Endothelial cell of umbilical vein (primary cell): ENCODE results near the gene LAMB2. TPM values are rescaled to one million over a fixed set of nuclear protein-coding genes. Genes with fewer than 3 reads are reported as not detected.

Experiments used
- BruUV-seq: library from RNA; stranded (reverse); fragments of 400-500 nt; replicated peaks from 2 replicates; lab custom pipeline; 2021; lab: Mats Ljungman, UMichigan
- CTCF ChIA-PET: fragments of 300-600, 350-600 bp; sonication (Branson Sonifier 250); formaldehyde crosslinking; loops from one replicate; lab custom pipeline; 2021; ENCODE audit warnings: antibody characterized with exemption, inconsistent platforms; lab: Charles Lee
- POLR2A ChIA-PET: fragments of 300-600, 350-600 bp; sonication (Branson Sonifier 250); formaldehyde crosslinking; loops from one replicate; lab custom pipeline; 2021; ENCODE audit warnings: antibody characterized with exemption, inconsistent platforms; lab: Charles Lee
- DNase-seq: peaks from one replicate; pipeline ENCODE4 v3.0.0-alpha.2; 2011; ENCODE audit warnings: low read depth, low spot score
- FAIRE-seq: peaks from 2 replicates; lab custom pipeline; 2011; peaks lifted over from hg19 to GRCh38; lab: Jason Lieb, UNC
- H2AFZ ChIP-seq: 2 replicates; pipeline ENCODE4 v1.6.0; 2012; ENCODE audit warnings: low read depth, low read length, control low read depth, inconsistent platforms
- H3K27ac ChIP-seq: 2 replicates; pipeline ENCODE4 v1.5.1; 2011; ENCODE audit warnings: low read depth, mild to moderate bottlenecking, control low read depth, low read length, moderate library complexity; ENCODE audit not compliant: insufficient read depth
- H3K27me3 ChIP-seq, 2 experiments: 2 replicates each; pipeline versions ENCODE4 v1.6.0 to v1.6.1; 2011; ENCODE audit warnings: low read length in 2 of 2, mixed read lengths in 1 of 2; ENCODE audit not compliant: control insufficient read depth in 2 of 2, insufficient read depth in 2 of 2
- H3K36me3 ChIP-seq, 2 experiments: 2 replicates in 1 of 2; 3 replicates in 1 of 2; pipeline ENCODE4 v1.5.1; 2011; ENCODE audit warnings: low read length in 2 of 2, mild to moderate bottlenecking in 1 of 2, moderate library complexity in 1 of 2; ENCODE audit not compliant: control insufficient read depth in 2 of 2, insufficient read depth in 2 of 2; ENCODE audit errors: extremely low read depth in 1 of 2
- H3K4me1 ChIP-seq: 3 replicates; pipeline ENCODE4 v1.5.1; 2011; ENCODE audit warnings: mild to moderate bottlenecking, low read length; ENCODE audit not compliant: control insufficient read depth, insufficient read depth; ENCODE audit errors: extremely low read depth
- H3K4me2 ChIP-seq: 2 replicates; pipeline ENCODE4 v1.6.1; 2011; ENCODE audit warnings: low read length, control low read depth, mixed read lengths; ENCODE audit not compliant: insufficient read depth
- H3K4me3 ChIP-seq, 3 experiments: fragments of 200-600 bp in 1 of 3; sonication (generic), shearing (Covaris generic) in 1 of 3; replicated peaks in 1 of 3; 2 replicates each; pipeline ENCODE4 v1.5.1; 2011 to 2016; ENCODE audit warnings: control low read depth in 3 of 3, low read length in 3 of 3, mild to moderate bottlenecking in 2 of 3, inconsistent platforms in 1 of 3, low read depth in 1 of 3, moderate library complexity in 1 of 3; ENCODE audit not compliant: insufficient read depth in 1 of 3
- H3K79me2 ChIP-seq: 2 replicates; pipeline ENCODE4 v1.6.0; 2012; ENCODE audit warnings: low read length, inconsistent platforms; ENCODE audit not compliant: control insufficient read depth, insufficient read depth
- H3K9ac ChIP-seq: replicated peaks from 2 replicates; pipeline ENCODE3; 2011; ENCODE audit warnings: low read length, control low read depth; ENCODE audit not compliant: insufficient read depth; ENCODE audit errors: extremely low read depth
- H3K9me1 ChIP-seq: replicated peaks from 3 replicates; pipeline ENCODE4 v1.6.0; 2011; ENCODE audit warnings: mild to moderate bottlenecking, low read length; ENCODE audit not compliant: control insufficient read depth, insufficient read depth; ENCODE audit errors: extremely low read depth
- H3K9me3 ChIP-seq: replicated peaks from 2 replicates; pipeline ENCODE4 v1.5.1; 2012; ENCODE audit warnings: low read length, inconsistent platforms; ENCODE audit not compliant: control insufficient read depth, insufficient read depth
- H4K20me1 ChIP-seq: replicated peaks from 2 replicates; pipeline ENCODE3; 2011; ENCODE audit warnings: mild to moderate bottlenecking, low read length; ENCODE audit not compliant: control insufficient read depth, insufficient read depth; ENCODE audit errors: extremely low read depth
- EZH2 ChIP-seq: IDR thresholded peaks from 2 replicates; pipeline ENCODE4 v1.6.1; 2012; ENCODE audit warnings: borderline replicate concordance, low read depth, mild to moderate bottlenecking, moderate library complexity, low read length, inconsistent platforms; ENCODE audit not compliant: severe bottlenecking
- FOS ChIP-seq: IDR thresholded peaks from 2 replicates; pipeline ENCODE4 v1.6.1; 2011; ENCODE audit warnings: mild to moderate bottlenecking, low read length, moderate library complexity, borderline replicate concordance; ENCODE audit not compliant: insufficient read depth
- GATA2 ChIP-seq: IDR thresholded peaks from 2 replicates; pipeline ENCODE4 v1.7.0; 2011; ENCODE audit warnings: low read depth, mild to moderate bottlenecking, moderate library complexity, mixed read lengths, low read length; ENCODE audit not compliant: insufficient read length, insufficient read depth
- JUN ChIP-seq: IDR thresholded peaks from 2 replicates; pipeline ENCODE4 v1.6.1; 2011; ENCODE audit warnings: borderline replicate concordance, low read depth; ENCODE audit not compliant: insufficient read length, insufficient read depth
- MYC ChIP-seq: IDR thresholded peaks from one replicate; pipeline ENCODE4 v1.6.1; 2011; ENCODE audit warnings: mild to moderate bottlenecking, low read depth, low read length
- POLR2A ChIP-seq: IDR thresholded peaks from 2 replicates; pipeline ENCODE4 v1.6.1; 2012; ENCODE audit warnings: low read depth, mild to moderate bottlenecking, control low read depth, low read length
- POLR2AphosphoS5 ChIP-seq: IDR thresholded peaks from 2 replicates; pipeline ENCODE4 v1.6.1; 2012; ENCODE audit warnings: low read depth, mild to moderate bottlenecking, control low read depth, low read length, moderate library complexity; ENCODE audit not compliant: insufficient read depth
- dilution Hi-C: fragments of 300-500 bp; cut with MboI; formaldehyde crosslinking; loops from one replicate; pipeline ENCODE4 v1.15.0; 2019; ENCODE audit warnings: low sequenced_read_pairs; ENCODE audit not compliant: extremely low pct_ligation_motif_present
- intact Hi-C: fragments of 100-400 bp; cut with micrococcal nuclease; formaldehyde crosslinking; loops from one replicate; pipeline ENCODE4 v1.10.0; 2022
- polyA plus RNA-seq, 4 experiments: library from polyadenylated mRNA; depleted of rRNA in 3 of 4; stranded (reverse) in 3 of 4; unstranded in 1 of 4; fragments of >200 nt; gene quantifications; 2 replicates each; pipeline versions ENCODE4 v1.2.1 to v1.2.3, GENCODE V29; 2011 to 2012; ENCODE audit warnings: missing spikeins in 1 of 4
- total RNA-seq: library from RNA; stranded (reverse); gene quantifications from 2 replicates; pipeline ENCODE4 v1.2.3, GENCODE V29; 2021
- TF ChIP-seq, protein P1 (sequence below): IDR thresholded peaks from 2 replicates; pipeline ENCODE4 v1.6.1; 2011; ENCODE audit not compliant: insufficient read depth, insufficient read length
- TF ChIP-seq, protein P2 (sequence below), 2 donors: IDR thresholded peaks; 1 replicate in 1 of 2; 2 replicates in 1 of 2; pipeline ENCODE4 v1.5.1; 2011; ENCODE audit warnings: low read length in 2 of 2, mild to moderate bottlenecking in 2 of 2, moderate library complexity in 2 of 2, control low read depth in 1 of 2, inconsistent platforms in 1 of 2, low read depth in 1 of 2; ENCODE audit not compliant: insufficient read depth in 1 of 2; ENCODE audit errors: extremely low read depth in 1 of 2

The LAMB2 gene
- total and polyA plus RNA-seq, 2 donors (not counting 3 experiments of a cell fraction or from before 2014, with no cell fraction given), result 423 to 764 TPM

DNA sequence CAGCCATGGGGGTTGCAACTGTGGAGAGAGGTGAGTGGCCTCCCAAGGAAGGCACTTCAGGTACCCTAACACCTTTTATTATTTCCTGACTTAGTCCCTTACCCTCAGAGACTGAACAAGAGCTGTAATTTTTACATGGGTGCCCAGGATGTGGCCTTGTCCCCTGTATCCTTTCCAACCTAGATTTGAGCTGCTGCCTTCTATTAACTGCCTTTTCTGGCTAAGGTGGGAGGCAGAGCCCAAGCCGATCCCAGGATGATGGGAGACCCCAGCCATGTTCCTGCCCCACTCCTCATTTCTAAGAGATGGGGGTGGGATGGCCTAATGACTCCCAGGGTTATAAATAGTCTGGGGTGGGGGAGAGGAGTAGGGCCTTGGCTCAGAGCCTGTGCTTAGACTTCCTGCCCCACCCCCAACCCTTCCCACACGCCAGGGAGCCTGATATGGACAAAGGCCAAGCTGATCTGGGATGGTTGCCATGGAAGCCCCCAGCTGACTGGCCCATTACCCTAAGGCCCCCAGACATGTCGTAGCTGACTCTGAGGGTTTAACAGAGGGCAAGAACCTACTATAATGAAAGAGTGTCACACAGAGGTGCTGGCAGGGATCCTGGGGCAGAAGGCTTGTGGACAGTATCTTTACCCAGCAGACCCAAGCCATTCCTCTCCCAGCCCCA is 40.4 kb upstream of the LAMB2 start:
- Histone ChIP-seq H2AFZ (no peak overlapping the region), H3K36me3 (peaks cover 0 to 21% of the 10 kb centered on the region in 2 experiments), H3K4me1 (peaks cover 18% of the 10 kb centered on the region), H3K27ac (no peak overlapping the region), H3K4me2 (peak overlapping the region; percentile 16), H4K20me1 (no peaks in the 10 kb centered on the region), H3K79me2 (no peaks in the 10 kb centered on the region), H3K9me3 (no peaks in the 10 kb centered on the region), H3K27me3 (no peaks in the 10 kb centered on the region), H3K9me1 (no peaks in the 10 kb centered on the region), H3K4me3 (peak overlapping the region in 1 of 3 experiments; percentile 94), H3K9ac (no peak overlapping the region)
- DNase-seq, result peak; percentile 88
- ChIA-PET CTCF (interaction anchor here (1.3 to 8.5 kb wide), 2 partner anchors 12 to 276 kb away, joined by 4 to 87 read pairs; no protein-coding TSS in a partner anchor), POLR2A (no interaction called here)
- dilution Hi-C loops, result no loop called here
- no peak for TF ChIP-seq MYC
- TF ChIP-seq FOS, result no peak
- TF ChIP-seq POLR2A, result no peak
- TF ChIP-seq, protein P1, sequence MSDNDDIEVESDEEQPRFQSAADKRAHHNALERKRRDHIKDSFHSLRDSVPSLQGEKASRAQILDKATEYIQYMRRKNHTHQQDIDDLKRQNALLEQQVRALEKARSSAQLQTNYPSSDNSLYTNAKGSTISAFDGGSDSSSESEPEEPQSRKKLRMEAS, result no peak
- TF ChIP-seq EZH2, result no peak
- TF ChIP-seq, protein P2, sequence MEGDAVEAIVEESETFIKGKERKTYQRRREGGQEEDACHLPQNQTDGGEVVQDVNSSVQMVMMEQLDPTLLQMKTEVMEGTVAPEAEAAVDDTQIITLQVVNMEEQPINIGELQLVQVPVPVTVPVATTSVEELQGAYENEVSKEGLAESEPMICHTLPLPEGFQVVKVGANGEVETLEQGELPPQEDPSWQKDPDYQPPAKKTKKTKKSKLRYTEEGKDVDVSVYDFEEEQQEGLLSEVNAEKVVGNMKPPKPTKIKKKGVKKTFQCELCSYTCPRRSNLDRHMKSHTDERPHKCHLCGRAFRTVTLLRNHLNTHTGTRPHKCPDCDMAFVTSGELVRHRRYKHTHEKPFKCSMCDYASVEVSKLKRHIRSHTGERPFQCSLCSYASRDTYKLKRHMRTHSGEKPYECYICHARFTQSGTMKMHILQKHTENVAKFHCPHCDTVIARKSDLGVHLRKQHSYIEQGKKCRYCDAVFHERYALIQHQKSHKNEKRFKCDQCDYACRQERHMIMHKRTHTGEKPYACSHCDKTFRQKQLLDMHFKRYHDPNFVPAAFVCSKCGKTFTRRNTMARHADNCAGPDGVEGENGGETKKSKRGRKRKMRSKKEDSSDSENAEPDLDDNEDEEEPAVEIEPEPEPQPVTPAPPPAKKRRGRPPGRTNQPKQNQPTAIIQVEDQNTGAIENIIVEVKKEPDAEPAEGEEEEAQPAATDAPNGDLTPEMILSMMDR (IDR thresholded peaks at IDR 0.05; ENCODE audit: extremely low read depth in 1 of 2, insufficient read depth in 1 of 2, low read depth in 1 of 2, low read length in 2 of 2), result no peak
- no peak for TF ChIP-seq POLR2AphosphoS5
- no peak for TF ChIP-seq JUN
- no peak for TF ChIP-seq GATA2
- intact Hi-C loops, result no loop called here
- FAIRE-seq, result peak; percentile 56
- BruUV-seq, result no TSS peak
